ENCODE data around the gene LRTM2.
"Not testable (repeated sequence)": the region's sequence is repeated elsewhere in the genome, so short reads cannot be mapped to it uniquely, and the experiment has no call there.

GRCh38 chr12:1817928-1818327, 2.4 kb upstream of the LRTM2 start:
- not testable (repeated sequence) for TF ChIP-seq CTCF, POLR2A (IDR thresholded peaks at IDR 0.05)
